Measurements from ENCODE around the gene ATF6. TPM values are rescaled to one million over a fixed set of nuclear protein-coding genes. Genes with fewer than 3 reads are reported as not detected.

ATF6 gene
- total and polyA plus RNA-seq, 2 donors (not counting 3 experiments of a cell fraction or from before 2014, with no cell fraction given), result 24.9 to 40.3 TPM

- Histone ChIP-seq H3K4me2 (ENCODE audit: insufficient read depth, low read length) (peak overlapping the region; percentile 48), H3K9ac (replicated peaks; ENCODE audit: extremely low read depth, insufficient read depth, low read length) (no peak overlapping the region), H2AFZ (ENCODE audit: low read depth, low read length) (peak overlapping the region; percentile 67), H3K79me2 (ENCODE audit: control insufficient read depth, insufficient read depth, low read length) (no peaks in the 10 kb centered on the region), H3K9me1 (replicated peaks; ENCODE audit: control insufficient read depth, extremely low read depth, insufficient read depth, low read length) (no peaks in the 10 kb centered on the region), H3K4me1 (ENCODE audit: control insufficient read depth, extremely low read depth, insufficient read depth, low read length) (peaks cover 37% of the 10 kb centered on the region), H3K27me3 (ENCODE audit: control insufficient read depth in 2 of 2, insufficient read depth in 2 of 2, low read length in 2 of 2) (no peaks in the 10 kb centered on the region), H3K27ac (ENCODE audit: insufficient read depth, low read depth, low read length) (peak overlapping the region; percentile 70), H3K9me3 (replicated peaks; ENCODE audit: control insufficient read depth, insufficient read depth, low read length) (no peaks in the 10 kb centered on the region), H3K4me3 (replicated peaks in 1 of 3; ENCODE audit: insufficient read depth in 1 of 3, low read depth in 1 of 3, low read length in 3 of 3) (no peak overlapping the region), H4K20me1 (replicated peaks; ENCODE audit: control insufficient read depth, extremely low read depth, insufficient read depth, low read length) (no peaks in the 10 kb centered on the region), H3K36me3 (ENCODE audit: control insufficient read depth in 2 of 2, extremely low read depth in 1 of 2, insufficient read depth in 2 of 2, low read length in 2 of 2) (no peaks in the 10 kb centered on the region)
- dilution Hi-C loops (cut with MboI; ENCODE audit: extremely low pct_ligation_motif_present, low sequenced_read_pairs) (no loop called here), intact Hi-C loops (cut with micrococcal nuclease) (no loop called here)
- DNase-seq (ENCODE audit: low read depth, low spot score) (peak; percentile 39), FAIRE-seq (peak; percentile 89)
- no TSS peak for BruUV-seq (replicated peaks)
- no peak for TF ChIP-seq POLR2A (IDR thresholded peaks at IDR 0.05; ENCODE audit: low read depth, low read length)
- peak; percentile 70 for TF ChIP-seq GATA2 (IDR thresholded peaks at IDR 0.05; ENCODE audit: insufficient read depth, insufficient read length, low read depth, low read length)
- peak; percentile 45 for TF ChIP-seq JUN (IDR thresholded peaks at IDR 0.05; ENCODE audit: borderline replicate concordance, insufficient read depth, insufficient read length, low read depth)
- no peak for TF ChIP-seq EZH2 (IDR thresholded peaks at IDR 0.05; ENCODE audit: borderline replicate concordance, low read depth, low read length, severe bottlenecking)
- no peak for TF ChIP-seq POLR2AphosphoS5 (IDR thresholded peaks at IDR 0.05; ENCODE audit: insufficient read depth, low read depth, low read length)
- TF ChIP-seq FOS (IDR thresholded peaks at IDR 0.05; ENCODE audit: borderline replicate concordance, insufficient read depth, low read length), result peak; percentile 89
- ChIA-PET CTCF (interaction anchor here (0.7 to 2.7 kb wide), 3 partner anchors 12 to 307 kb away, joined by 3 to 13 read pairs (median 4); no protein-coding TSS in a partner anchor), POLR2A (no interaction called here)
Measured at GRCh38 chr1:161730050-161730564, 36.0 kb upstream of the ATF6 start.

DNA sequence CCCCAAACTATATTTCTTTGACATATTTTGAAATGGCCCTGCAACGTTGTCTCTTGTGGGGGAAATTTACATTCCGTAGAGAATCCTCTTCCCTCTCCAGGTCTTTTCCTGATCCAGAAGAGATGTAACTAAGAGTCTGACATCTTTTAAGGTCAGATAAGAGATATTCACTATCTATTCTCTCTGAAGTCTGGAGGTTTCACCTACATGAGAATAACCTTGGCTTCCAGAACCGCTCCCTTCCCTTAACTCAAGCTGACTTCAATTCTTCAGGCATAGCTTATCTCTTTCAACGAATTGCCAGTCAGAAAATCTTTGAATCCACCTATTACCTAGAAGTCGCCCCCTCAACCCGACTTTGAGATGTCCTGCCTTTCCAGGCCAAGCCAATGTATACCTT lies 34.9 kb upstream of the ATF6 start:
- no peak for FAIRE-seq
- intact Hi-C loops (cut with micrococcal nuclease), result no loop called here

More for the DNA sequence above, 34.9 kb upstream of the ATF6 start:
- Histone ChIP-seq H3K4me2 (ENCODE audit: insufficient read depth, low read length) (no peak overlapping the region), H3K4me3 (replicated peaks in 1 of 3; ENCODE audit: insufficient read depth in 1 of 3, low read depth in 1 of 3, low read length in 3 of 3) (no peak overlapping the region), H4K20me1 (replicated peaks; ENCODE audit: control insufficient read depth, extremely low read depth, insufficient read depth, low read length) (no peaks in the 10 kb centered on the region), H3K79me2 (ENCODE audit: control insufficient read depth, insufficient read depth, low read length) (no peaks in the 10 kb centered on the region), H3K4me1 (ENCODE audit: control insufficient read depth, extremely low read depth, insufficient read depth, low read length) (peaks cover 32% of the 10 kb centered on the region), H3K27ac (ENCODE audit: insufficient read depth, low read depth, low read length) (no peak overlapping the region), H3K9me1 (replicated peaks; ENCODE audit: control insufficient read depth, extremely low read depth, insufficient read depth, low read length) (no peaks in the 10 kb centered on the region), H3K9me3 (replicated peaks; ENCODE audit: control insufficient read depth, insufficient read depth, low read length) (no peaks in the 10 kb centered on the region), H3K9ac (replicated peaks; ENCODE audit: extremely low read depth, insufficient read depth, low read length) (no peak overlapping the region), H3K27me3 (ENCODE audit: control insufficient read depth in 2 of 2, insufficient read depth in 2 of 2, low read length in 2 of 2) (no peaks in the 10 kb centered on the region), H2AFZ (ENCODE audit: low read depth, low read length) (no peak overlapping the region), H3K36me3 (ENCODE audit: control insufficient read depth in 2 of 2, extremely low read depth in 1 of 2, insufficient read depth in 2 of 2, low read length in 2 of 2) (no peaks in the 10 kb centered on the region)
- DNase-seq (ENCODE audit: low read depth, low spot score), result no peak
- dilution Hi-C loops (cut with MboI; ENCODE audit: extremely low pct_ligation_motif_present, low sequenced_read_pairs), result no loop called here
- CTCF ChIA-PET, result interaction anchor here (2.7 kb wide), 1 partner anchor 10 kb away, joined by 13 read pairs; no protein-coding TSS in a partner anchor
- TF ChIP-seq JUN (IDR thresholded peaks at IDR 0.05; ENCODE audit: borderline replicate concordance, insufficient read depth, insufficient read length, low read depth) (no peak), POLR2A (IDR thresholded peaks at IDR 0.05; ENCODE audit: low read depth, low read length) (no peak), EZH2 (IDR thresholded peaks at IDR 0.05; ENCODE audit: borderline replicate concordance, low read depth, low read length, severe bottlenecking) (no peak), MYC (IDR thresholded peaks at IDR 0.05; ENCODE audit: low read depth, low read length) (no peak), GATA2 (IDR thresholded peaks at IDR 0.05; ENCODE audit: insufficient read depth, insufficient read length, low read depth, low read length) (no peak), POLR2AphosphoS5 (IDR thresholded peaks at IDR 0.05; ENCODE audit: insufficient read depth, low read depth, low read length) (no peak), FOS (IDR thresholded peaks at IDR 0.05; ENCODE audit: borderline replicate concordance, insufficient read depth, low read length) (no peak)
- TF ChIP-seq, protein P1, sequence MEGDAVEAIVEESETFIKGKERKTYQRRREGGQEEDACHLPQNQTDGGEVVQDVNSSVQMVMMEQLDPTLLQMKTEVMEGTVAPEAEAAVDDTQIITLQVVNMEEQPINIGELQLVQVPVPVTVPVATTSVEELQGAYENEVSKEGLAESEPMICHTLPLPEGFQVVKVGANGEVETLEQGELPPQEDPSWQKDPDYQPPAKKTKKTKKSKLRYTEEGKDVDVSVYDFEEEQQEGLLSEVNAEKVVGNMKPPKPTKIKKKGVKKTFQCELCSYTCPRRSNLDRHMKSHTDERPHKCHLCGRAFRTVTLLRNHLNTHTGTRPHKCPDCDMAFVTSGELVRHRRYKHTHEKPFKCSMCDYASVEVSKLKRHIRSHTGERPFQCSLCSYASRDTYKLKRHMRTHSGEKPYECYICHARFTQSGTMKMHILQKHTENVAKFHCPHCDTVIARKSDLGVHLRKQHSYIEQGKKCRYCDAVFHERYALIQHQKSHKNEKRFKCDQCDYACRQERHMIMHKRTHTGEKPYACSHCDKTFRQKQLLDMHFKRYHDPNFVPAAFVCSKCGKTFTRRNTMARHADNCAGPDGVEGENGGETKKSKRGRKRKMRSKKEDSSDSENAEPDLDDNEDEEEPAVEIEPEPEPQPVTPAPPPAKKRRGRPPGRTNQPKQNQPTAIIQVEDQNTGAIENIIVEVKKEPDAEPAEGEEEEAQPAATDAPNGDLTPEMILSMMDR (IDR thresholded peaks at IDR 0.05; ENCODE audit: extremely low read depth in 1 of 2, insufficient read depth in 1 of 2, low read depth in 1 of 2, low read length in 2 of 2), result no peak
- TF ChIP-seq, protein P2, sequence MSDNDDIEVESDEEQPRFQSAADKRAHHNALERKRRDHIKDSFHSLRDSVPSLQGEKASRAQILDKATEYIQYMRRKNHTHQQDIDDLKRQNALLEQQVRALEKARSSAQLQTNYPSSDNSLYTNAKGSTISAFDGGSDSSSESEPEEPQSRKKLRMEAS (IDR thresholded peaks at IDR 0.05; ENCODE audit: insufficient read depth, insufficient read length), result no peak
- POLR2A ChIA-PET, result no interaction called here
- no TSS peak for BruUV-seq (replicated peaks)

Data from endothelial cell of umbilical vein (primary cell).